DOHH2 (cell line): ENCODE data around the gene PEX11B.

ENCODE experiments used
- CTCF ChIP-seq: fragments of 200-600 bp; sonication (generic); IDR thresholded peaks from one replicate; pipeline ENCODE4 v1.5.1; 2014; ENCODE audit warnings: antibody characterized with exemption, mild to moderate bottlenecking, low read depth, low read length; ENCODE audit not compliant: poor library complexity, severe bottlenecking
- EZH2phosphoT487 ChIP-seq: fragments of 200-600 bp; sonication (generic); IDR thresholded peaks from 2 replicates; pipeline ENCODE4 v1.6.1; 2017; ENCODE audit warnings: borderline replicate concordance, mild to moderate bottlenecking, antibody characterized with exemption, low read length, moderate library complexity, mixed read lengths

GRCh38 chr1:145944532-145944931, 26.0 kb upstream of the PEX11B start:
- TF ChIP-seq CTCF (no peak), EZH2phosphoT487 (no peak)
